ENCODE measurements around the gene PLXDC1. TPM values are rescaled to one million over a fixed set of nuclear protein-coding genes. Genes with fewer than 3 reads are reported as not detected.
A peak's percentile ranks its signal among the peaks of the same experiment; 100 is the strongest.

Gene PLXDC1
- total and polyA plus RNA-seq, 4 donors, result 1.7 to 39.1 (median 4.8) TPM

DNA sequence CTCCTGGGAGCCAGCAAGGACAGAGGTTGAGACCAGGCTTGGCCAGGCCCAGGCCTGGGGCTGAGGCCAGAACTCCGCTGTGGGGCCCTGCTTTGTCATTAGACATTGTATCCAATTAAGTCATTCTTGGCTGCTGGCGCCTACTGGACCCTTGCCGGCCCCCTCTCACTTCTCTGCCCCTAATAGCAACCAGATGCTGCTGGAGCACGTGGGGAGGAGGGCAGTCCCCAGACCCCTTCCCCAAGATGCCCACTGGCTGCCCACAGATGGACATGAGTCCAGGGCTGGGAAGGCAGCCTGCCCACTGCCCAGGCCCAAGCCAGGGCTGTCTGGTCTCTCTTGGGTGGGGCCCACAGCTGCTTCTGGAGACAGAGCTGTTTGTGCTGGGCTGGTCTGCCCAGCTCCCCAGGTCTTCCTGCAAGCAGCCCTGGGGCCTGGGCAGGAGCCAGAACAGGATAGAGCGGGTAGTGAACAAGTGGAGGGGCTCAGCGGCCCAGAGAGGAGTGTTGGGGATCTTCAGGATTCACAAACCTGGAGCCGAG, 7.8 kb downstream of the PLXDC1 start:
- intact Hi-C loops (cut with DNase I), result no loop called here
- peak; percentile 70 to 83 for DNase-seq

DNA sequence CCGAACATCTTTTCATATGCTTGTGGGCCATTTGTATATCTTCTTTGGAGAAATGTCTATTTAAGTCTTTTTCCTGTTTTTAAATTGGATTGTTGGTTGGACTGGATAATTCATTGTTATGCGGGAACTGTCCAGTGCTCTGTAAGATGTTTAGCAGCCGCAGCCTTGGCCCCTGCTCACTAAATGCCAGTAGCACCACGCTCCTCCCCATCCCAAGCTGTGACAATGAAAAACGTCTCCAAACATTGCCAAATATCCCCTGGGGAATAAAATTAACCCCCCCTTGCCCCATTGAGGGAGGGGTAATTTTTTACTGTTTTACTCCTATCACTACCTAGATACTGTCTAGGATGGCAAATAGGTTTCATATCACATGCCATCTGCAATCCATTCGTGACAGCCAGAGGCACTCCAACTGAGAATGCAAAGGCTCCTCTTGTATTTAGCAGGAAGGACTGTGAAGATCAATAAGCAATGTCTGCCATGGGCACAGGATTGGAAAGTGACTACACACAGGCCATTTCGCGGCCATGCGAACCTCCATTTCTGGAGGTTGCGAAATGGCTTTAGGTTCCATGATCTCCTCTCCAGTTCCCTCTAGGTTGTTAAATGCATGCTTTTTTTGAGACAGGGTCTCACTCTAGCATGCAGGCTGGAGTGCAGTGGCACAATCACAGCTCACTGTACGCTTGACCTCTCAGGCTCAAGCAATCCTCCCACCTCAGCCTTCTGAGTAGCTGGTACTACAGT, 9.3 kb downstream of the PLXDC1 start:
- Histone ChIP-seq H3K4me3 (ENCODE audit: low read length in 2 of 2) (no peak overlapping the region), H3K36me3 (ENCODE audit: control insufficient read depth in 1 of 2, insufficient read depth in 2 of 2, low read length in 1 of 2) (no peaks in the 10 kb centered on the region), H3K27ac (ENCODE audit: low read depth in 1 of 2, low read length in 2 of 2) (no peak overlapping the region), H3K4me1 (ENCODE audit: control insufficient read depth in 1 of 2, insufficient read depth in 2 of 2, low read length in 2 of 2) (no peaks in the 10 kb centered on the region), H3K9me3 (ENCODE audit: control insufficient read depth, low read length) (no peaks in the 10 kb centered on the region), H3K27me3 (ENCODE audit: control insufficient read depth in 1 of 2, insufficient read depth in 2 of 2, low read length in 1 of 2) (no peaks in the 10 kb centered on the region)
- WGBS, 2 donors, result 90 to 91% methylated on average over 11 of the region's 11 CpGs
- DNase-seq (no peak), ATAC-seq (ENCODE audit: low FRiP score) (no peak)
- intact Hi-C loops (cut with DNase I), result no loop called here

More for the DNA sequence above, 7.8 kb downstream of the PLXDC1 start:
- H3K9me3 ChIP-seq (ENCODE audit: control insufficient read depth, low read length), result no peaks in the 10 kb centered on the region
- peak; percentile 66 for ATAC-seq (ENCODE audit: low FRiP score)
- no peaks in the 10 kb centered on the region for H3K36me3 ChIP-seq (ENCODE audit: control insufficient read depth in 1 of 2, insufficient read depth in 2 of 2, low read length in 1 of 2)
- no peaks in the 10 kb centered on the region for H3K27me3 ChIP-seq (ENCODE audit: control insufficient read depth in 1 of 2, insufficient read depth in 2 of 2, low read length in 1 of 2)
- H3K4me1 ChIP-seq (ENCODE audit: control insufficient read depth in 1 of 2, insufficient read depth in 2 of 2, low read length in 2 of 2), result no peaks in the 10 kb centered on the region
- no peak overlapping the region for H3K4me3 ChIP-seq (ENCODE audit: low read length in 2 of 2)
- H3K27ac ChIP-seq (ENCODE audit: low read depth in 1 of 2, low read length in 2 of 2), result no peak overlapping the region
- WGBS, 2 donors, result 60 to 68% methylated on average over 7 of the region's 7 CpGs

DNA sequence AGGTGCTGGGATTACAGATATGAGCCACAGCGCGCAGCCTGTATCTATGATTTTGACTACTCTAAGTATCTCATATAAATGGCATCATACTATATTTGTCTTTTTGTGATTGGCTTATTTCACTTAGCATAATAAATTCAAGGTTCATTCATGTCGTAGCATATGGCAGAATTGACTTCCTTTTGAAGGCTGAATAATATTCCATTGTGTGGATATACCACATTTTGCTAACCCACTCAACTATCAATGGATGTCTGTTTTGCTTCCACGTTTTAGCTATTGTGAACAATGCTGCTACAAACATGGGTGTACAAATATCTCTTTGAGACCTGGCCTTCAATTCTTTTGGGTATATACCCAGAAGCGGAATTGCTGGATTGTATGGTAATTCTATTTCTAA, 10.1 kb downstream of the PLXDC1 start:
- Histone ChIP-seq H3K4me3 (ENCODE audit: low read length in 2 of 2) (no peak overlapping the region), H3K27ac (ENCODE audit: low read depth in 1 of 2, low read length in 2 of 2) (no peak overlapping the region), H3K4me1 (ENCODE audit: control insufficient read depth in 1 of 2, insufficient read depth in 2 of 2, low read length in 2 of 2) (no peaks in the 10 kb centered on the region), H3K27me3 (ENCODE audit: control insufficient read depth in 1 of 2, insufficient read depth in 2 of 2, low read length in 1 of 2) (no peaks in the 10 kb centered on the region), H3K9me3 (ENCODE audit: control insufficient read depth, low read length) (no peaks in the 10 kb centered on the region), H3K36me3 (ENCODE audit: control insufficient read depth in 1 of 2, insufficient read depth in 2 of 2, low read length in 1 of 2) (no peaks in the 10 kb centered on the region)
- no peak for ATAC-seq (ENCODE audit: low FRiP score)
- intact Hi-C loops (cut with DNase I), result no loop called here
- no peak for DNase-seq
- 97 to 98% methylated on average over 5 of the region's 5 CpGs for WGBS, 2 donors

DNA sequence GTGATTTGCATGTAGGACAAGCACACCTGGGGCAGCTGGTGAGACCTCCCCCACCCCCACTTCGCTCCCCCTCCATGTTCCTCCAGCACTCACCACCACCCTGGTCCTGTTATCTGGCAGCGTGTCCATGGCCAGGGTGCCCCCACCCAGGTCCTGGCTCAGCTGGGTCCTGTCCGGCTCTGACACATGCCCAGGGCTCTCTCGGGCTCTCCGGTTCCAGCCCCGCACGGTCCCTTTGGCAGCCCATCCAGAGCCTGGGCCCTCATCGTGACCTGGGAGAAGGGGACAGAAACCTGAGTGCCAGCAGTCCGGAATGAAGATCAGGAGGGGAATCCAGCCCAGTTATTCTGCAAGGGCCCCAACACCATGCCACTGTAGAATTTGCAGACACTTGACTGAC, 11.9 kb downstream of the PLXDC1 start:
- H3K27me3 ChIP-seq (ENCODE audit: control insufficient read depth in 1 of 2, insufficient read depth in 2 of 2, low read length in 1 of 2), result no peaks in the 10 kb centered on the region
- 93 to 97% methylated on average over 9 of the region's 9 CpGs for WGBS, 2 donors
- H3K36me3 ChIP-seq (ENCODE audit: control insufficient read depth in 1 of 2, insufficient read depth in 2 of 2, low read length in 1 of 2), result no peaks in the 10 kb centered on the region
- H3K27ac ChIP-seq (ENCODE audit: low read depth in 1 of 2, low read length in 2 of 2), result no peak overlapping the region
- H3K4me1 ChIP-seq (ENCODE audit: control insufficient read depth in 1 of 2, insufficient read depth in 2 of 2, low read length in 2 of 2), result no peaks in the 10 kb centered on the region
- intact Hi-C loops (cut with DNase I), result no loop called here
- no peaks in the 10 kb centered on the region for H3K9me3 ChIP-seq (ENCODE audit: control insufficient read depth, low read length)
- DNase-seq (no peak), ATAC-seq (ENCODE audit: low FRiP score) (no peak)
- no peak overlapping the region for H3K4me3 ChIP-seq (ENCODE audit: low read length in 2 of 2)

DNA sequence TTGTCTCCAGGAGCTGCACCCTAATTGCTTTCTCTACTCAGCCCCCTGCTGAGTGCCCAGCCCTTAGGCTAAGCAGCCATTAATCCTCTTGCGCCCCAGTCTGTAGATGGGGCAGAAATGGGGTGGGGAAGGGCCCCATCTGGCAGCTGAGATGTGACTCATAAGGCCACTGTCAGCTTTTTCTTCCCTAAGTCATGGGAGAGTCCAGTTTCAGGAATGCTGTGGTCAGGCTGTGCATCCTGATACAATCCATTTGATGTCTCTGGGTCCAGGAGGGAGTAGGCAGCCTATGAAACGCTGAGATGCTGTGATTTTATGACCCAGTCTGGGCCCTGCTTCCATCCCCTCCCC, 12.3 kb downstream of the PLXDC1 start:
- ATAC-seq (ENCODE audit: low FRiP score) (no peak), DNase-seq (no peak)
- Histone ChIP-seq H3K27ac (ENCODE audit: low read depth in 1 of 2, low read length in 2 of 2) (no peak overlapping the region), H3K4me3 (ENCODE audit: low read length in 2 of 2) (no peak overlapping the region), H3K4me1 (ENCODE audit: control insufficient read depth in 1 of 2, insufficient read depth in 2 of 2, low read length in 2 of 2) (no peaks in the 10 kb centered on the region), H3K27me3 (ENCODE audit: control insufficient read depth in 1 of 2, insufficient read depth in 2 of 2, low read length in 1 of 2) (no peaks in the 10 kb centered on the region), H3K36me3 (ENCODE audit: control insufficient read depth in 1 of 2, insufficient read depth in 2 of 2, low read length in 1 of 2) (no peaks in the 10 kb centered on the region), H3K9me3 (ENCODE audit: control insufficient read depth, low read length) (no peaks in the 10 kb centered on the region)
- intact Hi-C loops (cut with DNase I), result no loop called here
- 89 to 91% methylated on average over 2 of the region's 2 CpGs for WGBS, 2 donors

DNA sequence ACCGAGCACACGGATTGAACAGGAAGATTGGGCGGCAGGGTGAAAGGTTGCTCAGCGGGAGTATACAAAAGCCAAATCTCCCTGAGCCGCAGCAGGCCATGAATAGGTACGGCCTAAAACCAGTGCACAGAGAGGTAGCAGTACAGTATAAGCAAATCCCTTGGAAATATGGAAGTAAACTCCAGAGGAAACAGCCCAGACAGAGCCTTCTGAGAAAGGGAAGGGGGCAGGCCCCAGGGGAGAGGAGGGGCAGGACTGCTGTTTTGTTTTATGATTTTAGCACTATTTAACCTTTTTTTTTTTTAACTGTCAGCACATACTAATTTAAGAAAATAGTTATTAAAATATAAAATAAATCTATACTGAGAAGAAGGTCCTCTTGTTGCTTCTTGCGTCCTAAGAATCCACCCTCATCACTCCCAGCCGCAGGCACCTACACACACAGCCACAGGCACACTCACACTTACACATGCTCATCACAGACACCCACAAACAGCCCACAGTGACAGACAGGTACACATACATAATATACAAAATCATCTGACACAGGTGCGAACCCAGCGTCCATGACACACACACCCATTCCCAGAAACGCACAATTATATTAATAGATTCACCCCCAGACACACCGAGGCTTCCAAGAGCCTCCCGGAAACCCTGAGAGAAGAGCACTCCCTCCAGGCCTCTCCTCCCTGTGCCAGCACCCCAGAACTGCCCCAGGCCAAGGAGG, 12.8 kb downstream of the PLXDC1 start:
- no peaks in the 10 kb centered on the region for H3K4me1 ChIP-seq (ENCODE audit: control insufficient read depth in 1 of 2, insufficient read depth in 2 of 2, low read length in 2 of 2)
- no peaks in the 10 kb centered on the region for H3K27me3 ChIP-seq (ENCODE audit: control insufficient read depth in 1 of 2, insufficient read depth in 2 of 2, low read length in 1 of 2)
- H3K36me3 ChIP-seq (ENCODE audit: control insufficient read depth in 1 of 2, insufficient read depth in 2 of 2, low read length in 1 of 2), result no peaks in the 10 kb centered on the region
- WGBS, 2 donors, result 90 to 93% methylated on average over 13 of the region's 13 CpGs
- ATAC-seq (ENCODE audit: low FRiP score) (no peak), DNase-seq (no peak)
- intact Hi-C loops (cut with DNase I), result no loop called here
- no peaks in the 10 kb centered on the region for H3K9me3 ChIP-seq (ENCODE audit: control insufficient read depth, low read length)
- no peak overlapping the region for H3K27ac ChIP-seq (ENCODE audit: low read depth in 1 of 2, low read length in 2 of 2)
- H3K4me3 ChIP-seq (ENCODE audit: low read length in 2 of 2), result no peak overlapping the region

DNA sequence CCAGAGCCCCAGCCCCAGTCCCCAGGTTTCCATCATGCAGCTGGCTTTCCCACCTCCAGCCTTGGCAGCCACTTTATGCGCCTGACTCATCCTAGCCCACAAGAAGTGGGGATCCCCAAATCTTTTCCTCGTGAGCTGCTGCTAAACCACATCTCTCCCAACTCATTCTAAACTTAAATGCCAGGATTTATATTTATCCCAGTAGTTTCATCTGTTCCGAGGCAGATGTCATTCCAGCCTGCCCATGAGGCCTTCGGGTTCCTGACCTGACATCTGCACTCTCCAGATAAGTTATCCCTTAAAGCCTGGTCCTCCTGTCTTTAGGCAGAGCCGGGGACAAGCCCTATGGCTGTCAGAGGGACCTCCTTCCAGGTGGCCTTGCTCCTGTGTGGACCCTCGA, 16.6 kb downstream of the PLXDC1 start:
- Histone ChIP-seq H3K4me3 (ENCODE audit: low read length in 2 of 2) (no peak overlapping the region), H3K4me1 (ENCODE audit: control insufficient read depth in 1 of 2, insufficient read depth in 2 of 2, low read length in 2 of 2) (no peaks in the 10 kb centered on the region), H3K27me3 (ENCODE audit: control insufficient read depth in 1 of 2, insufficient read depth in 2 of 2, low read length in 1 of 2) (no peaks in the 10 kb centered on the region), H3K27ac (ENCODE audit: low read depth in 1 of 2, low read length in 2 of 2) (no peak overlapping the region), H3K36me3 (ENCODE audit: control insufficient read depth in 1 of 2, insufficient read depth in 2 of 2, low read length in 1 of 2) (no peaks in the 10 kb centered on the region), H3K9me3 (ENCODE audit: control insufficient read depth, low read length) (no peaks in the 10 kb centered on the region)
- ATAC-seq (ENCODE audit: low FRiP score), result no peak
- 87 to 92% methylated on average over 6 of the region's 6 CpGs for WGBS, 2 donors
- no peak for DNase-seq
- intact Hi-C loops (cut with DNase I), result no loop called here

DNA sequence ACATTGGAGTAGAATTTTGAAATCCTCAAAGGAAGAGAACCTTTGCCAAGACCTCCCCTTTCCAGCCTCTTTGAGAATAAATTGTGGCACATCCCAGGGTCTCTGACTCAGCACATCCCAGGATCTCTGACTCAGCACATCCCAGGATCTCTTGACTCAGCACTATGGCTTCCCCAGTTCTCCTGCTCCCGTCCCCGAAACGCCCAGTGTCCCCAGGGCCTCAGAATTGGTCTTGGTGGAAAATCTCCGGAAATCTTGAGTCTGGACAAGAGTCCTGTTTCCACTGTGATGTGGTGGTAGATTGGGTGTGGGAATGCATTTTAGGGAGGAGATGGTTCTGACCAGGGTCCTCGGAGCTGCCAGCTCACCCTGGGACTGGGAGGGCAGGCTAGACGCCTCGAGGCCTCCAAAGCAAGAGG, 19.2 kb downstream of the PLXDC1 start:
- WGBS, 2 donors, result 86% methylated on average over 7 of the region's 7 CpGs
- DNase-seq, result no peak
- ATAC-seq (ENCODE audit: low FRiP score), result peak; percentile 71
- Histone ChIP-seq H3K4me3 (ENCODE audit: low read length in 2 of 2) (no peak overlapping the region), H3K4me1 (ENCODE audit: control insufficient read depth in 1 of 2, insufficient read depth in 2 of 2, low read length in 2 of 2) (no peaks in the 10 kb centered on the region), H3K9me3 (ENCODE audit: control insufficient read depth, low read length) (no peaks in the 10 kb centered on the region), H3K27me3 (ENCODE audit: control insufficient read depth in 1 of 2, insufficient read depth in 2 of 2, low read length in 1 of 2) (no peaks in the 10 kb centered on the region), H3K36me3 (ENCODE audit: control insufficient read depth in 1 of 2, insufficient read depth in 2 of 2, low read length in 1 of 2) (no peaks in the 10 kb centered on the region), H3K27ac (ENCODE audit: low read depth in 1 of 2, low read length in 2 of 2) (no peak overlapping the region)
- intact Hi-C loops (cut with DNase I), result no loop called here

DNA sequence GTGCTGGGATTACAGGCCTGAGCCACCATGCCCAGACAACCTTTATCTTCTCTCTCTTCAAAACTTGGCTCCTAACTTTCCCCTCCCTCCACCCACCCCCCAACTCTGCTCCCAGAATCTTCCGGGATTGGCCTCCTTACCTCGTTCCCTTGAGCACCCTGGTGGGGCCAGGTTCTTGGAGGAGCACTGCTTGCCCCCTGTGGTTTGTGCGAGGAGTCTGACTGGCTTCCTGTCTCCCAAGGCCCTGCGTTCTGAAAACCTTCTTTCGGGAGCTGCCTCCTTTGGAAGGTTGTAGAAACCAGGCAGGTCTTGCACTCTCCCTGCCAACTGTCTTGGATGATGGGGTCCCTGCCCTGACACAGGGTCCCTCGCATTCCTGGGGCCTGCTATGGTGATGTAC, 19.8 kb downstream of the PLXDC1 start:
- DNase-seq, result no peak
- H3K27ac ChIP-seq (ENCODE audit: low read depth in 1 of 2, low read length in 2 of 2), result no peak overlapping the region

More for the DNA sequence above, 19.8 kb downstream of the PLXDC1 start:
- intact Hi-C loops (cut with DNase I), result no loop called here
- Histone ChIP-seq H3K27me3 (ENCODE audit: control insufficient read depth in 1 of 2, insufficient read depth in 2 of 2, low read length in 1 of 2) (no peaks in the 10 kb centered on the region), H3K9me3 (ENCODE audit: control insufficient read depth, low read length) (no peaks in the 10 kb centered on the region), H3K4me1 (ENCODE audit: control insufficient read depth in 1 of 2, insufficient read depth in 2 of 2, low read length in 2 of 2) (no peaks in the 10 kb centered on the region), H3K4me3 (ENCODE audit: low read length in 2 of 2) (no peak overlapping the region), H3K36me3 (ENCODE audit: control insufficient read depth in 1 of 2, insufficient read depth in 2 of 2, low read length in 1 of 2) (no peaks in the 10 kb centered on the region)
- 87 to 88% methylated on average over 6 of the region's 6 CpGs for WGBS, 2 donors
- no peak for ATAC-seq (ENCODE audit: low FRiP score)

Data from aorta (tissue), 5 donors.